DND-41 (cell line): ENCODE data around the gene BIN2.
A peak's percentile ranks its signal among the peaks of the same experiment; 100 is the strongest.

Experiments used
- ATAC-seq: fragments of 200-7000 bp; cut with Tn5 transposase; 3 replicates; pipeline ENCODE4 v1.9.1; 2021; ENCODE audit warnings: low read depth; ENCODE audit not compliant: insufficient read depth
- DNase-seq: peaks from one replicate; pipeline ENCODE4 v3.0.0-alpha.2; 2020
- H2AFZ ChIP-seq: 2 replicates; pipeline ENCODE4 v1.6.0; 2012; ENCODE audit warnings: low read depth, low read length
- H3K27ac ChIP-seq: 2 replicates; pipeline ENCODE4 v1.5.1; 2012; ENCODE audit warnings: low read length, inconsistent platforms
- H3K27me3 ChIP-seq: fragments of 200-600 bp; sonication (generic); 2 replicates; pipeline ENCODE4 v1.6.0; 2012; ENCODE audit warnings: low read length, mild to moderate bottlenecking, inconsistent platforms; ENCODE audit not compliant: insufficient read depth, poor library complexity
- H3K36me3 ChIP-seq: 2 replicates; pipeline ENCODE4 v1.5.1; 2012; ENCODE audit warnings: low read length, inconsistent platforms; ENCODE audit not compliant: insufficient read depth
- H3K4me1 ChIP-seq: 2 replicates; pipeline ENCODE4 v1.5.1; 2012; ENCODE audit warnings: mild to moderate bottlenecking, low read length; ENCODE audit not compliant: insufficient read depth
- H3K4me2 ChIP-seq: 2 replicates; pipeline ENCODE4 v1.6.0; 2012; ENCODE audit warnings: mild to moderate bottlenecking, moderate library complexity, low read length, inconsistent platforms; ENCODE audit not compliant: insufficient read depth
- H3K4me3 ChIP-seq, 2 experiments: fragments of 200-600 bp in 1 of 2; shearing (Covaris generic) in 1 of 2; 2 replicates each; pipeline ENCODE4 v1.5.1; 2012 to 2016; ENCODE audit warnings: inconsistent platforms in 2 of 2, low read length in 2 of 2, mild to moderate bottlenecking in 2 of 2, low read depth in 1 of 2, moderate library complexity in 1 of 2
- H3K79me2 ChIP-seq: 2 replicates; pipeline ENCODE4 v1.6.0; 2012; ENCODE audit warnings: low read length, inconsistent platforms; ENCODE audit not compliant: insufficient read depth
- H3K9ac ChIP-seq: 2 replicates; pipeline ENCODE4 v1.6.0; 2012; ENCODE audit warnings: low read depth, mild to moderate bottlenecking, inconsistent platforms, low read length, moderate library complexity
- H3K9me3 ChIP-seq: 2 replicates; pipeline ENCODE4 v1.5.1; 2012; ENCODE audit warnings: low read length, moderate library complexity, mild to moderate bottlenecking, inconsistent platforms; ENCODE audit not compliant: insufficient read depth, severe bottlenecking
- H4K20me1 ChIP-seq: 2 replicates; pipeline ENCODE4 v1.6.0; 2012; ENCODE audit warnings: low read length; ENCODE audit not compliant: insufficient read depth
- EZH2 ChIP-seq: IDR thresholded peaks from 3 replicates; pipeline ENCODE4 v1.6.1; 2012; ENCODE audit warnings: borderline replicate concordance, low read depth, mild to moderate bottlenecking, moderate library complexity, low read length, inconsistent platforms; ENCODE audit not compliant: severe bottlenecking
- TF ChIP-seq, protein P1 (sequence below): IDR thresholded peaks from 2 replicates; pipeline ENCODE4 v1.5.1; 2012; ENCODE audit warnings: borderline replicate concordance, low read length, moderate library complexity, mild to moderate bottlenecking; ENCODE audit not compliant: poor library complexity, severe bottlenecking; ENCODE audit errors: extremely low read depth

Gene BIN2

GRCh38 chr12:51321882-51322281, 2.1 kb downstream of the BIN2 start:
- H3K79me2 ChIP-seq, result peaks cover 15% of the 10 kb centered on the region
- H3K4me3 ChIP-seq, result peak overlapping the region in 1 of 2 experiments; percentile 13; a peak in 2 of 4 replicates
- ATAC-seq (no peak), DNase-seq (no peak)
- H3K9me3 ChIP-seq, result no peaks in the 10 kb centered on the region
- H2AFZ ChIP-seq, result no peak overlapping the region
- no peaks in the 10 kb centered on the region for H3K36me3 ChIP-seq
- H4K20me1 ChIP-seq, result no peaks in the 10 kb centered on the region
- H3K27me3 ChIP-seq, result no peaks in the 10 kb centered on the region
- H3K4me2 ChIP-seq, result peak overlapping the region; percentile 66
- H3K27ac ChIP-seq, result peak overlapping the region; percentile 86
- peak overlapping the region; percentile 65; the same call in 1 of the 2 replicates for H3K9ac ChIP-seq
- H3K4me1 ChIP-seq, result peaks cover 82% of the 10 kb centered on the region
- TF ChIP-seq, protein P1, sequence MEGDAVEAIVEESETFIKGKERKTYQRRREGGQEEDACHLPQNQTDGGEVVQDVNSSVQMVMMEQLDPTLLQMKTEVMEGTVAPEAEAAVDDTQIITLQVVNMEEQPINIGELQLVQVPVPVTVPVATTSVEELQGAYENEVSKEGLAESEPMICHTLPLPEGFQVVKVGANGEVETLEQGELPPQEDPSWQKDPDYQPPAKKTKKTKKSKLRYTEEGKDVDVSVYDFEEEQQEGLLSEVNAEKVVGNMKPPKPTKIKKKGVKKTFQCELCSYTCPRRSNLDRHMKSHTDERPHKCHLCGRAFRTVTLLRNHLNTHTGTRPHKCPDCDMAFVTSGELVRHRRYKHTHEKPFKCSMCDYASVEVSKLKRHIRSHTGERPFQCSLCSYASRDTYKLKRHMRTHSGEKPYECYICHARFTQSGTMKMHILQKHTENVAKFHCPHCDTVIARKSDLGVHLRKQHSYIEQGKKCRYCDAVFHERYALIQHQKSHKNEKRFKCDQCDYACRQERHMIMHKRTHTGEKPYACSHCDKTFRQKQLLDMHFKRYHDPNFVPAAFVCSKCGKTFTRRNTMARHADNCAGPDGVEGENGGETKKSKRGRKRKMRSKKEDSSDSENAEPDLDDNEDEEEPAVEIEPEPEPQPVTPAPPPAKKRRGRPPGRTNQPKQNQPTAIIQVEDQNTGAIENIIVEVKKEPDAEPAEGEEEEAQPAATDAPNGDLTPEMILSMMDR, result no peak
- TF ChIP-seq EZH2, result no peak

GRCh38 chr12:51320695-51321320, 3.2 kb downstream of the BIN2 start:
- ATAC-seq, result peak; percentile 55
- TF ChIP-seq, protein P1, result no peak
- TF ChIP-seq EZH2, result no peak
- Histone ChIP-seq H3K9me3 (no peaks in the 10 kb centered on the region), H2AFZ (no peak overlapping the region; the same call in 1 of the 2 replicates), H4K20me1 (no peaks in the 10 kb centered on the region), H3K9ac (peak overlapping the region; percentile 65; the same call in 1 of the 2 replicates), H3K4me1 (peaks cover 72% of the 10 kb centered on the region), H3K36me3 (no peaks in the 10 kb centered on the region), H3K4me2 (peak overlapping the region; percentile 44), H3K27me3 (no peaks in the 10 kb centered on the region), H3K27ac (peak overlapping the region; percentile 86), H3K79me2 (peaks cover 15% of the 10 kb centered on the region), H3K4me3 (peak overlapping the region in 1 of 2 experiments; percentile 22; a peak in 1 of 4 replicates)
- peak; percentile 70 for DNase-seq

GRCh38 chr12:51320311-51320694, 3.7 kb downstream of the BIN2 start:
- Histone ChIP-seq H3K79me2 (peaks cover 15% of the 10 kb centered on the region), H3K9ac (peak overlapping the region; percentile 65; the same call in 1 of the 2 replicates)

More at GRCh38 chr12:51320311-51320694, 3.7 kb downstream of the BIN2 start:
- ATAC-seq (no peak), DNase-seq (no peak)
- Histone ChIP-seq H3K36me3 (no peaks in the 10 kb centered on the region), H3K4me1 (peaks cover 68% of the 10 kb centered on the region), H3K27me3 (no peaks in the 10 kb centered on the region), H3K9me3 (no peaks in the 10 kb centered on the region), H4K20me1 (no peaks in the 10 kb centered on the region), H3K27ac (peak overlapping the region; percentile 86), H3K4me3 (no peak overlapping the region), H2AFZ (no peak overlapping the region), H3K4me2 (peak overlapping the region; percentile 44; the same call in 1 of the 2 replicates)
- TF ChIP-seq EZH2, result no peak
- TF ChIP-seq, protein P1, result no peak
